ENCODE measurements around the gene TMEM95.
"Not testable (repeated sequence)": the region's sequence is repeated elsewhere in the genome, so short reads cannot be mapped to it uniquely, and the experiment has no call there.

The TMEM95 gene

DNA sequence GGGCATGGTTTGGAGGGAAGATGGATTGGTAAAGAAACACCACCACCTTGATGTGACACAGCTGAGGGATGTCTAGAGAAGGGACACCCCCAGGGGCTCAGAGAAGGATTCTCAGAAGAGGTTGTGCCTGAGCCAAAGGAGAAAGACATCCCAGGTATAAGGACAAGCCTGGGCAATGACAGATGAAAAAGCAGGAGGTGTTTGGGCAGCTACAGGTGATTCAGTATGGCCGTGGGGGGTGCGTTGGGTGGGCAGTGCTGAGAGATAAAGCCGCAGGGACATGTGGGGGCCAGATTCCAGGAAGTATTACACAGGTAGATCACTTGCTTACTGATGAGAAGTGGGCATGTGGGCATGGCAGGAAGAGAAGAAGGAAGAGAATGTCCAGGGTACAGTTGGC is 7.0 kb downstream of the TMEM95 start:
- no peak for DNase-seq
- in situ Hi-C loops (cut with HindIII; ENCODE audit: low pct_ligation_motif_present, low pct_unique_long_range_greater_than_20kb, low sequenced_read_pairs), result no loop called here

DNA sequence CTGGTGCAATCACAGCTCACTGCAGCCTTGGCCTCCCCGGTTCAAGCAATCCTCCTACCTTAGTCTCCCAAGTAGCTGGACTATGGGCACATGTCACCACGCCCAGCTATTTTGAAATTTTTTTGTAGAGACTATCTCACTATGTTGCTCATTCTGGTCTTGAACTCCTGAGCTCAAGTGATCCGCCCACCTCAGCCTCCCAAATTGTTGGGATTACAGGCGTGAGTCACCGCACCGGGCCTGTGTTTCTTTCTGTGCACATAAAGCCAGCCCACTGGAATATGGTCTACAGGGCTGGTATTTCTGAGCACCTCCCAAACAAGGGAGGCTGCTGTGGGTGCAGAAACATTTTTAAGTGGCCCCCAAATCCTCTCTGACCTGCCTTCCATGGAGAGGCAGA is 8.4 kb downstream of the TMEM95 start:
- DNase-seq, result no peak
- in situ Hi-C loops (cut with HindIII; ENCODE audit: low pct_ligation_motif_present, low pct_unique_long_range_greater_than_20kb, low sequenced_read_pairs), result no loop called here

DNA sequence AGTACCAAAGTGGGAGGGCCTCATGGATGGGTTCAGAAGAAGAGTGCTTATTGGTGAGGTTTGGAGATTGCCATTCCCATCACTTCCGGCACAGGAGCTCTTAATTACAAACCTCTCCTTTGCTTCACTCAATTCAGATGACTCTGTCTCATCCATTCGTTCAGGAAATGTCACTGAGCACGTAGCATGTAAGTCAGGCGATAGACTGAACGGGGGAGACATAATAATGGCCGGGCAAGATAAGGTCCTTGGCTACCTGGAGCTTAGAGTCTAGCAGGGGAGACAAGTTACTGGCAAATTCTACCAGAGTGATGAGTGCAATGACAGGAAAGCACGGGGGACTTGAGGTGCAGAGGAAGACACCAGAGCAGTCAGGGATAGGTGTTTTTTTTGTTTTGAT is 11.0 kb downstream of the TMEM95 start:
- in situ Hi-C loops (cut with HindIII; ENCODE audit: low pct_ligation_motif_present, low pct_unique_long_range_greater_than_20kb, low sequenced_read_pairs); DNase-seq: not testable (repeated sequence)

DNA sequence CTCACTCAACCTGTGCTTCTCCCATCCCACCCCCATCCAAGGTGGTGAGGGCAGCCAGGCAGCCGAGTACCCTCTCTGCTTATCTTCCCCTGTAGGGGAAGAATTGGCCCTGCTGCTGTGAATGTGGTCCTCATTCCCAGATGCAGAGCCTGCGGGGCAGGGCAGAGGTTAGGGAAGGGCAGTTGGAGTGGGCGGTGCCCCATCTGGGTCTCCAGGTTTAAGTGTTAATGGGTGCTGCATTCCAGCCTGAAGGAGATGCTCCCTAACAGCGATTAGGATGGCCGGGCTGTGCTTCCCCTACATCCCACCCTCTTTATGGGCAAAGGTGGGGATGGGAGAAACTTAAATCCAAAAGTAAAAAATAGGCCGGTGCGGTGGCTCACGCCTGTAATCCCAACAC is 12.1 kb downstream of the TMEM95 start:
- in situ Hi-C loops (cut with HindIII; ENCODE audit: low pct_ligation_motif_present, low pct_unique_long_range_greater_than_20kb, low sequenced_read_pairs), result no loop called here
- DNase-seq, result no peak

DNA sequence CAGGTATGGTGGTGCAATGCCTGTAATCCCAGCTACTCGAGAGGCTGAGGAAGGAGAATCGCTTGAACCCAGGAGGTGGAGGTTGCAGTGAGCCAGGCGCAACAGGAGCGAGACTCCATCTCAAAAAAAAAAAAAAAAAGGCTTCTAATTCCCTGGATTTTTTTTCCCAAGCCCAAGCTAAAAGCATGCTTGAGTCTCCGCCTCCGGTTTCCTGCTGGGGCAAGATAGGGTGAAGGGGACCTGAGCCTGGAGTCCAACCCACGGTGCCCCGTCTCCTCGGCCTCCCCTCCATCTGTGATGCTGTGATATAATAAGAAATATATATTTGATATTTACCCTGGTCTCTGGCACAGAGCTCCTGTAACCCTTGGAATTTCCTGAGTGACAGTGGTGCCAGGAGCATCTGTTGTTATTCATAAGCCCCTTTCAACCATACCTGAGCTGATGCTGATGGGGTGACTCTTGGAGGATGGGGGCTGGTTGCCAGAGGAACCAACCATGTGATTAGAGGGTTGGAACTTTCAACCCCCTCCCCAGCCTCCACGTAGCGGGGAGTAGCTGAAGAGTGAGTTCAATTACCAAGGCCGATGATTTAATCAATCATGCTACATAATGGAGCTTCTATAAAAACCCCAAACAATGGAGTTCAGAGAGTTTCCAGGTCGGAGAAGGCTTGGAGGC is 13.1 kb downstream of the TMEM95 start:
- in situ Hi-C loops (cut with HindIII; ENCODE audit: low pct_ligation_motif_present, low pct_unique_long_range_greater_than_20kb, low sequenced_read_pairs), result no loop called here
- DNase-seq, result no peak

DNA sequence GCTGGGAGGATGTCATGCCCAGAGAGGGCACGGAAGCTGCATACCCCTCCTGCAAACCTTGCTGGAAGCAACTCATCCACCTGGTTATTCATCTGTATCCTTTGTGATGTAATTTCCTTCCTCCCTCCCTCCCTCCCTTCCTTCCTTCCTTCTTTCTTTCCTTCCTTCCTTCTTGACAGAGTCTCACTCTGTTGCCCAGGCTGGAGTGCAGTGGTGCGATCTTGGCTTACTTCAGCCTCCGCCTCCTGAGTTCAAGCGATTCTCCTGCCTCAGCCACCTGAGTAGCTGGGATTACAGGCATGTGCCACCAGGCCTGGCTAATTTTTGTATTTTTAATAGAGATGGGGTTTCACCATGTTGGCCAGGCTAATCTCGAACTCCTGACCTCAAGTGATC is 13.6 kb downstream of the TMEM95 start:
- in situ Hi-C loops (cut with HindIII; ENCODE audit: low pct_ligation_motif_present, low pct_unique_long_range_greater_than_20kb, low sequenced_read_pairs); DNase-seq: not testable (repeated sequence)

DNA sequence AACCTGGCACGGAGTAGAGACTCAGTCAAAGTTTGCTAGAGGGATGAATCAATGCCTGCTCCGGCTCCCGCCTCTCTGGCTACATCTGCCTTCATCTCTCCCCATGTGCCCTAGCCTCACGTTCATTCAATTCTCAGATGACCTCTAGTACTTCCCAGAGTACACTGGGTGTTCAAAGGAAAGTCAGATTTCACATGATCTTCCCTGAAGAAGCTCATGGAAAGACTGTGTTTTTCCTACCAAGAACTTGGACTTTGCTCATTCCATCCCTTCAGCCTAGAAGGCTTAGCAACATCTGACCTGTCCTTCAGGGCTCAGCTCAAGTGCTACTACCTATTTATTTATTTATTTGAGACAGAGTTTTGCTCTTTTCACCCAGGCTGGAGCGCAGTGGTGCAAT is 14.9 kb downstream of the TMEM95 start:
- in situ Hi-C loops (cut with HindIII; ENCODE audit: low pct_ligation_motif_present, low pct_unique_long_range_greater_than_20kb, low sequenced_read_pairs), result no loop called here
- no peak for DNase-seq

DNA sequence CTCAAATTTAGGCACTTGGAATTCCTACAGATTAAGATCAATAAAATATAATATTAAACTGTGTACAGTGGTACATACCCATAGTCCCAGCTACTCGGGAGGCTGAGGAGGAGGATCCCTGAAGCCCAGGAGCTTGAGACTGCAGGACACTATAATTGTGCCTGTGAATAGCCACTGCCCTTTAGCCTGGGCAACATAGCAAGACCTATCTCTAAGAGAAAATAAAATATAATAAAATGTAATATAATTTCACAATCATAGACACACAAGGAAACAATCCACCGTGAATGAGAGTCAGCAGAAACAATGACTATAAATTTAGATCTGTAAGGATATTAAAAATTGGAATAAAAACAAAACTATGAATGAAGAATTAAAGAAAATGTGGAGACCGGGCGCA is 15.9 kb downstream of the TMEM95 start:
- in situ Hi-C loops (cut with HindIII; ENCODE audit: low pct_ligation_motif_present, low pct_unique_long_range_greater_than_20kb, low sequenced_read_pairs), result no loop called here
- no peak for DNase-seq

DNA sequence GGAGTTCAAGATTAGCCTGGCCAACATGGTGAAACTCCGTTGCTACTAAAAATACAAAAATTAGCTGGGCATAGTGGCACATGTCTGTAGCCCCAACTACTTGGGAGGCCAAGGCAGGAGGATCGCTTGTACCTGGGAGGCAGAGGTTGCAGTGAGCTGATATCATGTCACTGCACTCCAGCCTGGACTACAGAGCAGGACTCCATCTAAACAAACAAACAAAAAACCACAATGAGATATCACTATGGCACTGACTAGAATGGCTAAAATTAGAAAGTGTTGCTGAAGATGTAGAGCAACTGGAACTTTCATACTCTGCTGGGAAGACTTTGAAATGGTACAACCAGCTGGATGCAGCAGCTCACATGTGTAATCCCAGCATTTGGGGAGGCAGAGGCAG is 19.4 kb downstream of the TMEM95 start:
- no peak for DNase-seq
- in situ Hi-C loops (cut with HindIII; ENCODE audit: low pct_ligation_motif_present, low pct_unique_long_range_greater_than_20kb, low sequenced_read_pairs), result no loop called here

DNA sequence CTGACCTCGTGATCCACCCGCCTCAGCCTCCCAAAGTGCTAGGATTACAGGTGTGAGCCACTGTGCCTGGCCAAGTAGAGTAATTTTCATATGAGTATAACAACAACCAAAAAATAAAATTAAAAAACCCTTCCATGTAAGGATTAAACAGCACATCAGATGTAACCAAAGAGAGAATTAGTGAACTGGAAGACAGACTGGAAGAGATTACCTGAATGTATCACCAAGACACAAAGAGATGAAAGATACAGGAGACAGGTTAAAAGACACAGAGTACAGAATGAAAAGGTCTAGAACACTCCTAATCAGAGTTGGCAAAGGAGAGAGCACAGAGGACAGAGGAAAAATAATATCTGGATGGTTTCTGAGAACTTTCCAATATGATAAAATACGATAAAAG is 24.2 kb downstream of the TMEM95 start:
- in situ Hi-C loops (cut with HindIII; ENCODE audit: low pct_ligation_motif_present, low pct_unique_long_range_greater_than_20kb, low sequenced_read_pairs), result no loop called here

DNA sequence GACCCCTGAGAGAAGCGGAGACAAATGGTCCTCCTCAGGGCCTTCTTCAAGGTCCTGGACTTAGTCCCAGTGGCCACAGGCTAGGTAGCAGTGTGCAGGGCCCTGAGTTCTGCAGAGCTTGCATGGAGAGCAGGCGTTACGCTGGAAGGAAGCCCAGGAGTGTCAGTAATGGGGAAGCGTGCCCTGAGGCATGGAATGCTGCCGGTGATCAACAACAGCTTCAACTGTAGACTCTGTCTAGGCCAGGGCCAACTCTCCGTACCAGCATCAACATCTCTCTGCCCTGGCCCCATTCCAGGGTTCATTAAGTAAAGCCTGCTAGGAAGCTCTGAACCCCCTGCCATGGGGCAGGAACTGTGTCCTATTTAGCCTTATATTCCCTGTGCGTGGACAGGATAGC is 25.4 kb downstream of the TMEM95 start:
- in situ Hi-C loops (cut with HindIII; ENCODE audit: low pct_ligation_motif_present, low pct_unique_long_range_greater_than_20kb, low sequenced_read_pairs), result no loop called here
- no peak for DNase-seq

More for the DNA sequence above, 24.2 kb downstream of the TMEM95 start:
- DNase-seq, result no peak

DNA sequence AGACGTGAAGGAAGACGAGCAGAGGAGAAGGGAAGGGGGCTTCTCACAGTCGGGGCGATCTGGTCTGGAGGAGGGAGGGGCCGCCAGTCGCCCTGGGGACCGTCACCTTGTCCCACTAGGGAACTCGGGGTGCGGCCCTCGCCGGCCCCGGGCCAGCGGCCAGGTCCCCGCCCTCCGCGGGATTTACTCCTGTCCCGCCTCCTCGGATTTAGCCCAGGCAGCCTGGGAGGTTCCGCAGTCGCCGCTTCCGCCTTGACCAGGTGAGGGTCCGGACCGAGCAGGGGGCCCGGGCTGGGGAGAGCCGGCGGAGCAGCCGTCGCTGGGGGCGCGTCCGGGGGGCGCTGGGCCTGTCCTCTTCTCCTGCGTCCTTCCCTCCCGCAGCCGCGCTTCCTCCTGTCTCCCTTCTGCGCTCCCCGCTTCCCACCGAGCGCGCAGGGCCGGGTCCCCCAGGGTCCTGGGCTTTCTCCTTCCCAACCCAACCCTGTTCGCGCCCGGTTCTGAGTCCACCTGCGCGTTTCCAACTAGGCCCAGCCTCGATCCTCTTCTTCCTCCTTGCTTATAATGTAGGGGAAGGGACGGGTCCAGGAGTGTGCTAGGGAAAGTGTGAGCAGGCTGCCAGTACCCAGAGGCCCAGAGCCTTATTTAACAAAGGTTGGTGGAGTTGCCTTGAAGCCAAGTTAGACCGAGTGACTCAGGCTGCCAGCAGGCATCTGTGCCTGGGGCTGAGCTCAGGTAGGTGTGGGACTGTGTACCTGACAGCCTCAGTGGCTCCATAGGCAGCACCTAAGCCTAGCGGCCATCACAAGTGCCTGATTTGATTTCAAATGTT is 26.1 kb downstream of the TMEM95 start, which contains the start of gene TNK1:
Gene TNK1 (plus strand): TSS at position 235 of the 829 bp plus-strand sequence. CDS start 1,838 bp downstream, outside the sequence.
- peak; percentile 47 for DNase-seq
- in situ Hi-C loops (cut with HindIII; ENCODE audit: low pct_ligation_motif_present, low pct_unique_long_range_greater_than_20kb, low sequenced_read_pairs), result no loop called here

DNA sequence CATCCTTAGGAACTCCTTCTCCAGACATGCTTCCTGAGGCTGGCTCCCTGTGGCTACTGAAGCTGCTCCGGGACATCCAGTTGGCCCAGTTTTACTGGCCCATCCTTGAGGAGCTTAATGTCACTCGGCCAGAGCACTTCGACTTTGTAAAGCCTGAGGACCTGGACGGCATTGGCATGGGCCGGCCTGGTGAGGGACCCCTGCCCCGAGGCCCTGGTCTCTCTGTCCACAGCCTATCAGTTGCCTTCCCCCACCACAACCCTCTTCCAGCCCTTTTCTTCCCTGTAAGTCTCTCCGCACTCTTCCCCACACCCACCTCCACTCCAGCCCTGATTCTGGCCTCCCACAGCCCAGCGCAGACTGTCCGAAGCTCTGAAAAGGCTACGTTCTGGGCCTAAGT is 27.9 kb downstream of the TMEM95 start:
- no peak for DNase-seq
- in situ Hi-C loops (cut with HindIII; ENCODE audit: low pct_ligation_motif_present, low pct_unique_long_range_greater_than_20kb, low sequenced_read_pairs), result no loop called here

DNA sequence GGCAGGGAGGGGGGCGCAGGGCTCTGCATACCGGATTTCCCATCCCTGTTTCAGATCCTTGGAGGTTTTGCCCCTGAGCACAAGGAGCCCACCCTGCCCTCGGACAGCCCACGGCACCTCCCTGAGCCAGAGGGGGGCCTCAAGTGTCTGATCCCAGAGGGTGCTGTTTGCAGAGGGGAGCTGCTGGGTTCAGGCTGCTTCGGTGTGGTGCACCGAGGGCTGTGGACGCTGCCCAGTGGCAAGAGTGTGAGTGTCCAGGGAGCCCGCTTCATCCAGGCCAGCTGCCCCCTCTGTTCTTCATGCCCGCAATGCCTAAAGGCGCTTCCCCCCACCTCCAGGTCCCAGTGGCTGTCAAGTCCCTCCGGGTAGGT is 28.4 kb downstream of the TMEM95 start:
- no peak for DNase-seq
- in situ Hi-C loops (cut with HindIII; ENCODE audit: low pct_ligation_motif_present, low pct_unique_long_range_greater_than_20kb, low sequenced_read_pairs), result no loop called here

DNA sequence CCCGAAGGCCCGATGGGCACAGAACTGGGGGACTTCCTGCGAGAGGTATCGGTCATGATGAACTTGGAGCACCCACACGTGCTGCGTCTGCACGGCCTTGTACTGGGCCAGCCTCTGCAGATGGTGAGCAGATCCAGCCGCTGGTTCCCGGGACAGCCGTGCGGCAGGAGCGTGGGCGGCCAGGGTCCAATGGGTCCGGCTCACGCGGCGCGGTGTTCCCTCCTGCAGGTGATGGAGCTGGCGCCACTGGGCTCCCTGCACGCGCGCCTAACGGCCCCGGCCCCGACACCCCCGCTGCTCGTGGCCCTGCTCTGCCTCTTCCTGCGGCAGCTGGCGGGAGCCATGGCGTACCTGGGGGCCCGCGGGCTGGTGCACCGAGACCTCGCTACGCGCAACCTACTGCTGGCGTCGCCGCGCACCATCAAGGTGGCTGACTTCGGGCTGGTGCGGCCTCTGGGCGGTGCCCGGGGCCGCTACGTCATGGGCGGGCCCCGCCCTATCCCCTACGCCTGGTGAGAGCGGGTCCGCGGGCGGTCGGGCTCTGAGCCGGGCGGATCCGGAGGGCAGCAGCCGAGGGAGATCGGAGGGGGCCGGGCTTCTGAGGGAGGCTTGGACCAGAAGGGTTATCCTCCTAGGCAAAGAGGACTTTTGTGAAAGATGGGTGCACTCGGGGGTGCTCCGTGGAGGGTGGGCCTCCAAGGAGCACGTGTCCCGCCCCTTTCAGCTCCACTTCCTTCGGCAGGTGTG is 29.0 kb downstream of the TMEM95 start:
- in situ Hi-C loops (cut with HindIII; ENCODE audit: low pct_ligation_motif_present, low pct_unique_long_range_greater_than_20kb, low sequenced_read_pairs), result no loop called here
- DNase-seq, result no peak

DNA sequence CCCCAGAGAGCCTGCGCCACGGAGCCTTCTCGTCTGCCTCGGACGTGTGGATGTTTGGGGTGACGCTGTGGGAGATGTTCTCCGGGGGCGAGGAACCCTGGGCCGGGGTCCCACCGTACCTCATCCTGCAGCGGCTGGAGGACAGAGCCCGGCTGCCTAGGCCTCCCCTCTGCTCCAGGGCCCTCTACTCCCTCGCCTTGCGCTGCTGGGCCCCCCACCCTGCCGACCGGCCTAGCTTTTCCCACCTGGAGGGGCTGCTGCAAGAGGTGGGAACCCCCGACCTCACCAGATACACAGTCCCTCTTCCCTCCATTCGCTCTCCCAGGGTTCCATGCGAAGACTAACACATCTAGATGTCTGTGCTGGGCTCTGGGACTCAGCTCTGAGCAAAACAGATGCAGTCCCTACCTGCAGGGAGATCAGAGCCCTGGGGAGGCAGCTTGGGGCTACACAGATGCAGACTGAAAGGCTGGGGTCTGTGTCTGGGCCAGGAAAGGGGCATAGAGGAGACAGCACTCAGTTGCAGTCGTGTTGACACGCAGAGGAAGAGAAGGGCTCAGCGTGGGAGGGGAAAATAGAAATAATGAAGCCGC is 29.6 kb downstream of the TMEM95 start:
- in situ Hi-C loops (cut with HindIII; ENCODE audit: low pct_ligation_motif_present, low pct_unique_long_range_greater_than_20kb, low sequenced_read_pairs), result no loop called here

DNA sequence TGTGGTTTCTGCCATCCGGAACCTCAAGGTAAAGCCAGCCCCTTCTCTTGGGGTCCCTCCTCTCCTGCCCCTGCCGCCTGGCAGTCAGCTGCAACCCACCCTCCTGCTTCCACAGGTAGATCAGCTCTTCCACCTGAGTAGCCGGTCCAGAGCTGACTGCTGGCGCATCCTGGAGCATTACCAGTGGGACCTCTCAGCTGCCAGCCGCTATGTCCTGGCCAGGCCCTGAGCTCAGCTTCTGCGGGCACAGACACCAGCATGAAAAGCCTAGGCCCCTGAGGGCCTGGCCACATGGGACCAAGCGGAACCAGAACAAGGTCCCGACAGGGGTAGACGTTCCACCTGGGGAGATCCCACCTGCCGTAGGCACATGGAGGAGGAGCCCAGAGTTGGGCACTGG is 33.9 kb downstream of the TMEM95 start:
- no peak for DNase-seq
- in situ Hi-C loops (cut with HindIII; ENCODE audit: low pct_ligation_motif_present, low pct_unique_long_range_greater_than_20kb, low sequenced_read_pairs), result no loop called here

More for the DNA sequence above, 29.6 kb downstream of the TMEM95 start:
- DNase-seq, result no peak

DNA sequence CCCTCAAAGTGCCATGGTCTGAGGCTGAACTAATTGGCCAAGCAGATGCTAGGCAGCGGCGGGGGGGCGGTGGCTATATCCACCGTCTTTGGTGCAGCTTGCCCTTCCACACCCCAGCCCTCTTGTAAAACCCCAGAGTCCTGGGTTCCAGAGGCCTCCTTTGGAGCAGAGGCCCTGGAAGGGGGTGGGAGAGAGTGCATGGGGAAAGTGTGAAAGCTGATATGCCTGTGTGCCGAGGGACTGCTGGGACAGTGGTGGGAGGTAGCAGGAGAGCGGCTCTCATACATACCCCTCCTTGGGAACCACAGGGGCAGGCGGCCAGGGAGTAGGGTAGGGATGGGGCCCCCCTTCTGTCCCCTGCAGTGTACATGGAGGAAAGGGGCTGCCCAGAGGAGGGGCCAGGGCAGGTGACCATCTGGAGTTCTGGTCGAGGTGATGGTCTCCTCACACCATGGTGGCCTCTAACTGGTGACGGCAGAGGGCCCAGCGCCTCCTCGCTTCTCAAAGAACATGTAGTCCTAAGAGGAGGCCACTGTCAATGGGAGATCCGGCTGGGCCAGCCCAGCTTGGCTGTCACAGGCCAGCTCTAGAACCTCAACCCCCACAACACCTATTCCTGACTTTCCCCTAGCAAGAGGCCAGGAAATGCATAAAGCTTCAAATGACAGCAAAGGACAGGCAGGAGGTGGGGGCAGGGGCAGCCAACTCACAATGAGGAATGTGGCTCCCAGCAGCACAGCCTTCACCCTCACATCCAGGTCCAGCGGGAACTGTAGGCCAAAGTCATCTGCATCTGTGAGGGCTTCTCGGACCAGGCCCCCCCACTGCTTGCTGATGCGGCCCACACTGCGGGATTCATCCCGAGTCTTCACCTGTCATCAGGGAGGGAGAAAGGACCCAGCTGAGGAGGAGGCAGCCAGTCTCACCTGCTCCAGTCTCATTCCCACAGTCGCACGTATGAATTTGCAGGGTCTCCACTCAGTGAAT is 35.3 kb downstream of the TMEM95 start:
- in situ Hi-C loops (cut with HindIII; ENCODE audit: low pct_ligation_motif_present, low pct_unique_long_range_greater_than_20kb, low sequenced_read_pairs), result no loop called here
- no peak for DNase-seq
